Measurements from ENCODE around the gene ARHGAP31. TPM values are rescaled to one million over a fixed set of nuclear protein-coding genes. Genes with fewer than 3 reads are reported as not detected.
"Not testable (repeated sequence)": the region's sequence is repeated elsewhere in the genome, so short reads cannot be mapped to it uniquely, and the experiment has no call there.

The ARHGAP31 gene
- total RNA-seq, 4 donors from 2014 or later: 6.2 to 9.7 (median 7.3) TPM

GRCh38 chr3:119331661-119332060, 37.5 kb downstream of the ARHGAP31 start:
- TF ChIP-seq POLR2A (IDR thresholded peaks at IDR 0.05): no peak
- no peak for TF ChIP-seq CTCF (IDR thresholded peaks at IDR 0.05 in 4 of 5, conservative IDR thresholded peaks at IDR 0.05 in 1 of 5)
- no peaks in the 10 kb centered on the region for H3K9me3 ChIP-seq
- no peaks in the 10 kb centered on the region for H3K27me3 ChIP-seq
- no peak for DNase-seq
- H3K4me3 ChIP-seq: no peak overlapping the region
- no peaks in the 10 kb centered on the region for H3K36me3 ChIP-seq
- intact Hi-C loops (cut with DNase I; ENCODE audit: low total_unique reads) (no loop called here), in situ Hi-C loops (cut with MboI; ENCODE audit: low sequenced_read_pairs in 4 of 4) (no loop called here)
- H3K27ac ChIP-seq: peak overlapping the region in 2 of 4 donors; percentile 11 to 47
- peaks cover 0 to 3% of the 10 kb centered on the region in 2 donors for H3K4me1 ChIP-seq
- no peak for ATAC-seq

DNA sequence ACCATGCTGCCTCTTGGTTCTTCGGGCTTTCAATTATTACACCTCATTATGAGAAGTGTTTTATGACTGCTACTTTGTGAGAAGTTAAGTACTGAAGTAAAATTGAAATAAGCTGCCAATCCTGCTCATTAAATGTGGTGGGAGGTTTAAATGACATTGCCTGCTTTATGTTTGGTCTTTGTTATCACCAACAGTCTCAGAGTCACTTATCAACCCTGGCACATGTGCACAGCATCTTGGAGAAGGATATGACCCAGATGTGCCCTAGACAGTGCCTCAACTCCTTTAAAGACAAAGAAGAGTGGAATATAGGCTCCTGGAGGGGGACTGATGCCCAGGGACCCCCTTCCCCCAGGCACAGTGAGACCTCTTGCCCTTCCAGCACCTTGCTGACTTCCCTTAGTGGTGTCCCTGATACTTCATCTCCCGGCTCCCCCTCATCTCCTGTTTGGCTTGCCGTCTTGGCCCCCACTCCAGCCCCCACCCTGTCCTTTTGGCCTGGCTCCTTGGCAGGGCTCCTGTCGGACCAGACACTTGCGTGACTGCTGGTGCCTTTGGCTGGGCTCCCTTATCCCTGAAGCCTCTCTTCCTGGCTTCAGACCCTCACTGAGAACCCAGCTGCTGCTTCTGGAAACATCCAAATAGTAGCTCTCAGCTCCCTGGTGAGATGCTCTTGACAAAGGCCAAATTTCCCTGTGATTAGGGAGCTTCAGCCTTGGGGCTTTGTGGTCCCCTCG, 39.8 kb downstream of the ARHGAP31 start:
- H3K4me3 ChIP-seq: no peak overlapping the region
- DNase-seq (no peak), ATAC-seq (no peak)
- in situ Hi-C loops (cut with MboI; ENCODE audit: low sequenced_read_pairs in 4 of 4) (no loop called here), intact Hi-C loops (cut with DNase I; ENCODE audit: low total_unique reads) (no loop called here)
- no peaks in the 10 kb centered on the region for H3K27me3 ChIP-seq
- H3K4me1 ChIP-seq: peaks cover 0 to 3% of the 10 kb centered on the region in 2 donors
- H3K36me3 ChIP-seq: no peaks in the 10 kb centered on the region
- H3K27ac ChIP-seq: peak overlapping the region in 2 of 4 donors; percentile 31 to 44
- H3K9me3 ChIP-seq: no peaks in the 10 kb centered on the region
- TF ChIP-seq CTCF (IDR thresholded peaks at IDR 0.05 in 4 of 5, conservative IDR thresholded peaks at IDR 0.05 in 1 of 5) (no peak), POLR2A (IDR thresholded peaks at IDR 0.05) (no peak)

GRCh38 chr3:119336823-119337222, 42.6 kb downstream of the ARHGAP31 start:
- H3K36me3 ChIP-seq: no peaks in the 10 kb centered on the region
- H3K27ac ChIP-seq: no peak overlapping the region
- TF ChIP-seq CTCF (IDR thresholded peaks at IDR 0.05 in 4 of 5, conservative IDR thresholded peaks at IDR 0.05 in 1 of 5) (no peak), POLR2A (IDR thresholded peaks at IDR 0.05) (no peak)
- no peak for ATAC-seq
- in situ Hi-C loops (cut with MboI; ENCODE audit: low sequenced_read_pairs in 4 of 4) (no loop called here), intact Hi-C loops (cut with DNase I; ENCODE audit: low total_unique reads) (no loop called here)
- no peak for DNase-seq
- H3K4me3 ChIP-seq: no peak overlapping the region
- H3K9me3 ChIP-seq: no peaks in the 10 kb centered on the region
- H3K27me3 ChIP-seq: no peaks in the 10 kb centered on the region
- H3K4me1 ChIP-seq: peaks cover 0 to 3% of the 10 kb centered on the region in 2 donors

- H3K36me3 ChIP-seq; H3K4me3 ChIP-seq; intact Hi-C loops (cut with DNase I; ENCODE audit: low total_unique reads); DNase-seq; H3K27ac ChIP-seq; in situ Hi-C loops (cut with MboI; ENCODE audit: low sequenced_read_pairs in 4 of 4); H3K4me1 ChIP-seq; ATAC-seq; H3K27me3 ChIP-seq; H3K9me3 ChIP-seq: not testable (repeated sequence)
Measured at GRCh38 chr3:119337407-119337806, 43.2 kb downstream of the ARHGAP31 start.

DNA sequence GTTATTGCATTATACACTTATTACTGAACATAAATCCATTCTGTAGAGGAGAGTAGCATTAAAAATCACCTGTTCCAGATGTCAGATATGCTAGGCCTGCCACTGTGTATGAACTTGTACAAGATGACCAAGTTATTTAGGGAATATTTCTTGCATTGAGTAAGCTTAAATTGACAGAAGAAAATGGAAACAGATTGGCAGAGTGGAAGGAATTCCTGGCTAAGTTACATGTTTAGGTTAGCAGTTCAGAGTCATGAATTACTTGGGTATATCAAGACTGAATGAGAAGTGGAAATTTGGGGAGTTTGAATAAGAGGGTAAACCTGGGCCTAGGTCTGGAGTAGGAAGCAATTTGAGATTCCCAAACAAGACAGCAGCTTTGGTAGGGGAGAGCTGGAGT, 44.6 kb downstream of the ARHGAP31 start:
- intact Hi-C loops (cut with DNase I; ENCODE audit: low total_unique reads): no loop called here
- no peak for TF ChIP-seq POLR2A (IDR thresholded peaks at IDR 0.05)
- H3K36me3 ChIP-seq: no peaks in the 10 kb centered on the region
- no peaks in the 10 kb centered on the region for H3K27me3 ChIP-seq
- H3K9me3 ChIP-seq: no peaks in the 10 kb centered on the region
- no peak overlapping the region for H3K4me3 ChIP-seq
- in situ Hi-C loops (cut with MboI; ENCODE audit: low sequenced_read_pairs in 4 of 4): no loop called here
- H3K27ac ChIP-seq: no peak overlapping the region
- DNase-seq: no peak
- peaks cover 0 to 3% of the 10 kb centered on the region in 2 donors for H3K4me1 ChIP-seq
- ATAC-seq: no peak

DNA sequence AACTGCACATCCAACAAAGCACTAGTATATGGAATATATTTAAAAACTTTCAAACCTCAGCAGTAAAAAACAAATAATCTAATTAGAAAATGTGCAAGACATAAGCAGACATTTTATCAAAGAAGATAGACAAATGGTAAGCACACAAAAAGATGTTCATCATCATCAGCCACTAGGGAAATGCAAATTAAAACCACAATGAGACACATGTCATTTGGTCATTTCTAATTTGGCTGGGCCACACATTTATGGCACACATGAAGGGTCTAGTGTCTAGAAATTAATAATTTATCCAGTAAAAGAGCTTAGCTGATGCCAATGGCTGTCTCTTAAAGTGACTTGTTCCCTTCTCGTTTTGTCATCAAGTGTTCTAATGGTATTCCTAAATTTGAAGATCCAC, 45.8 kb downstream of the ARHGAP31 start:
- TF ChIP-seq POLR2A (IDR thresholded peaks at IDR 0.05): no peak
- TF ChIP-seq CTCF (IDR thresholded peaks at IDR 0.05 in 4 of 5, conservative IDR thresholded peaks at IDR 0.05 in 1 of 5): no peak
- no peaks in the 10 kb centered on the region for H3K36me3 ChIP-seq
- no peak for ATAC-seq
- no peaks in the 10 kb centered on the region for H3K27me3 ChIP-seq
- H3K27ac ChIP-seq: no peak overlapping the region
- in situ Hi-C loops (cut with MboI; ENCODE audit: low sequenced_read_pairs in 4 of 4) (no loop called here), intact Hi-C loops (cut with DNase I; ENCODE audit: low total_unique reads) (no loop called here)
- H3K9me3 ChIP-seq: no peaks in the 10 kb centered on the region
- H3K4me1 ChIP-seq: no peaks in the 10 kb centered on the region
- no peak overlapping the region for H3K4me3 ChIP-seq
- no peak for DNase-seq
